ENCODE results near the gene NACAD. TPM values are rescaled to one million over a fixed set of nuclear protein-coding genes. Genes with fewer than 3 reads are reported as not detected.
"Not testable (repeated sequence)": the region's sequence is repeated elsewhere in the genome, so short reads cannot be mapped to it uniquely, and the experiment has no call there.

The NACAD gene
- total and polyA plus RNA-seq, 3 donors from 2014 or later, result 6.9 to 12.0 (median 8.7) TPM

GRCh38 chr7:45118292-45118691, 29.5 kb upstream of the NACAD start:
- H3K9me3 ChIP-seq, result no peaks in the 10 kb centered on the region
- H3K27ac ChIP-seq, result no peak overlapping the region
- H3K36me3 ChIP-seq (ENCODE audit: low read depth, missing control alignments), result no peaks in the 10 kb centered on the region
- WGBS, 2 donors, result 92 to 99% methylated on average over 4 of the region's 4 CpGs
- H3K4me3 ChIP-seq, result no peak overlapping the region
- H3K27me3 ChIP-seq, result no peaks in the 10 kb centered on the region
- DNase-seq, result no peak
- intact Hi-C loops (cut with DNase I; ENCODE audit: low total_unique reads), result no loop called here
- no peak for TF ChIP-seq CTCF (IDR thresholded peaks at IDR 0.05)
- no peak for TF ChIP-seq POLR2A (IDR thresholded peaks at IDR 0.05)
- H3K4me1 ChIP-seq, result no peaks in the 10 kb centered on the region

GRCh38 chr7:45117582-45117981, 28.8 kb upstream of the NACAD start:
- WGBS, 2 donors, result 38 to 78% methylated on average over 2 to 4 of the region's 4 CpGs
- Histone ChIP-seq H3K4me1 (no peaks in the 10 kb centered on the region), H3K27ac (no peak overlapping the region), H3K27me3 (no peaks in the 10 kb centered on the region), H3K36me3 (ENCODE audit: low read depth, missing control alignments) (no peaks in the 10 kb centered on the region), H3K9me3 (no peaks in the 10 kb centered on the region), H3K4me3 (no peak overlapping the region)
- TF ChIP-seq CTCF (IDR thresholded peaks at IDR 0.05) (no peak), POLR2A (IDR thresholded peaks at IDR 0.05) (no peak)
- no peak for DNase-seq
- intact Hi-C loops (cut with DNase I; ENCODE audit: low total_unique reads), result no loop called here

GRCh38 chr7:45116048-45116447, 27.3 kb upstream of the NACAD start:
- H3K27ac ChIP-seq, result no peak overlapping the region
- intact Hi-C loops (cut with DNase I; ENCODE audit: low total_unique reads), result no loop called here
- H3K9me3 ChIP-seq, result no peaks in the 10 kb centered on the region

GRCh38 chr7:45114926-45115325, 26.2 kb upstream of the NACAD start:
- TF ChIP-seq POLR2A (IDR thresholded peaks at IDR 0.05), result no peak
- TF ChIP-seq CTCF (IDR thresholded peaks at IDR 0.05), result no peak
- Histone ChIP-seq H3K4me1 (peaks cover 12% of the 10 kb centered on the region), H3K36me3 (ENCODE audit: low read depth, missing control alignments) (no peaks in the 10 kb centered on the region), H3K27me3 (no peaks in the 10 kb centered on the region), H3K9me3 (no peaks in the 10 kb centered on the region), H3K27ac (no peak overlapping the region), H3K4me3 (no peak overlapping the region)
- intact Hi-C loops (cut with DNase I; ENCODE audit: low total_unique reads), result no loop called here
- no peak for DNase-seq

More at GRCh38 chr7:45116048-45116447, 27.3 kb upstream of the NACAD start:
- no peak for DNase-seq
- WGBS, 2 donors, result 77 to 88% methylated on average over 1 of the region's 1 CpG
- Histone ChIP-seq H3K27me3 (no peaks in the 10 kb centered on the region), H3K4me3 (no peak overlapping the region), H3K36me3 (ENCODE audit: low read depth, missing control alignments) (no peaks in the 10 kb centered on the region), H3K4me1 (peaks cover 4% of the 10 kb centered on the region)
- TF ChIP-seq CTCF (IDR thresholded peaks at IDR 0.05), result no peak
- no peak for TF ChIP-seq POLR2A (IDR thresholded peaks at IDR 0.05)

GRCh38 chr7:45114257-45114656, 25.5 kb upstream of the NACAD start:
- peaks cover 12% of the 10 kb centered on the region for H3K4me1 ChIP-seq
- H3K9me3 ChIP-seq; DNase-seq; intact Hi-C loops (cut with DNase I; ENCODE audit: low total_unique reads); H3K27ac ChIP-seq; H3K36me3 ChIP-seq (ENCODE audit: low read depth, missing control alignments); H3K4me3 ChIP-seq; H3K27me3 ChIP-seq: not testable (repeated sequence)
- 42 to 85% methylated on average over 1 of the region's 1 CpG for WGBS, 2 donors
